ENCODE results near the gene AIG1. TPM values are rescaled to one million over a fixed set of nuclear protein-coding genes. Genes with fewer than 3 reads are reported as not detected.
A peak's percentile ranks its signal among the peaks of the same experiment; 100 is the strongest.

AIG1 gene
- total and polyA plus RNA-seq, 2 of the 13 experiments (the other 11 are each of a cell fraction or from before 2014, with no cell fraction given): 115 to 197 TPM

- 0 out of 2 replicates have a peak, but pooled peaks have one; percentile 23 for TF ChIP-seq SATB2 (CRISPR knock-in tag; IDR thresholded peaks at IDR 0.05)
- TF ChIP-seq SAP130 (CRISPR knock-in tag; IDR thresholded peaks at IDR 0.05; ENCODE audit: low read depth): peak; percentile 81
- peak in 1 of 2 experiments; percentile 80; a peak in 3 of 4 replicates for TF ChIP-seq EP300 (IDR thresholded peaks at IDR 0.05; ENCODE audit: low read depth in 2 of 2, low read length in 2 of 2)
- no peak for TF ChIP-seq EP300 (CRISPR knock-in tag; IDR thresholded peaks at IDR 0.05; ENCODE audit: borderline replicate concordance)
- peak; percentile 94 for TF ChIP-seq PAXIP1 (CRISPR knock-in tag; conservative IDR thresholded peaks at IDR 0.05)
- TF ChIP-seq BRCA1 (CRISPR knock-in tag; IDR thresholded peaks at IDR 0.05): peak; percentile 48; the same call in 1 of the 2 replicates
- TF ChIP-seq RARA (CRISPR knock-in tag; IDR thresholded peaks at IDR 0.05): peak; percentile 32
- peak; percentile 61; the same call in 1 of the 2 replicates for TF ChIP-seq AHDC1 (CRISPR knock-in tag; IDR thresholded peaks at IDR 0.05; ENCODE audit: borderline replicate concordance)
- TF ChIP-seq CREM (IDR thresholded peaks at IDR 0.05): peak; percentile 69
- TF ChIP-seq CREM (CRISPR knock-in tag; IDR thresholded peaks at IDR 0.05): no peak
- TF ChIP-seq YEATS2 (CRISPR knock-in tag; IDR thresholded peaks at IDR 0.05; ENCODE audit: borderline replicate concordance): 0 out of 2 replicates have a peak, but pooled peaks have one; percentile 5
- peak; percentile 78 for TF ChIP-seq FOXA3 (CRISPR knock-in tag; IDR thresholded peaks at IDR 0.05)
- no peak for TF ChIP-seq SIX1 (CRISPR knock-in tag; IDR thresholded peaks at IDR 0.05; ENCODE audit: borderline replicate concordance)
- peak; percentile 62 for TF ChIP-seq NCOA2 (CRISPR knock-in tag; IDR thresholded peaks at IDR 0.05)
- TF ChIP-seq HNF4G (IDR thresholded peaks at IDR 0.05; ENCODE audit: borderline replicate concordance, low read depth, low read length): peak; percentile 93
- no peak; the same call in 1 of the 2 replicates for TF ChIP-seq HNF4G (CRISPR knock-in tag; IDR thresholded peaks at IDR 0.05; ENCODE audit: borderline replicate concordance, low read depth)
- 0 out of 2 replicates have a peak, but pooled peaks have one; percentile 36 for TF ChIP-seq SNAPC5 (CRISPR knock-in tag; IDR thresholded peaks at IDR 0.05; ENCODE audit: borderline replicate concordance)
- peak; percentile 78 for TF ChIP-seq PPARG (CRISPR knock-in tag; conservative IDR thresholded peaks at IDR 0.05)
- TF ChIP-seq ATF4 (CRISPR knock-in tag; IDR thresholded peaks at IDR 0.05): 0 out of 4 replicates have a peak, but pooled peaks of 1 of the 2 experiments have one; percentile 28
Measured at GRCh38 chr6:143061597-143062385, 1.1 kb downstream of the AIG1 start (continued).

All from HepG2 (cell line).